ENCODE results near the gene HES4.
"Not testable (repeated sequence)": the region's sequence is repeated elsewhere in the genome, so short reads cannot be mapped to it uniquely, and the experiment has no call there.

The HES4 gene

GRCh38 chr1:981491-981954 is 18.4 kb downstream of the HES4 start:
- H3K27ac ChIP-seq: no peak overlapping the region
- TF ChIP-seq CTCF (conservative IDR thresholded peaks at IDR 0.05) (no peak), ZFX (IDR thresholded peaks at IDR 0.05) (no peak)

GRCh38 chr1:980602-981395 is 19.1 kb downstream of the HES4 start:
- no peak overlapping the region for H3K27ac ChIP-seq
- TF ChIP-seq CTCF (conservative IDR thresholded peaks at IDR 0.05) (no peak), ZFX (IDR thresholded peaks at IDR 0.05) (no peak)

- TF ChIP-seq CTCF (conservative IDR thresholded peaks at IDR 0.05) (no peak), ZFX (IDR thresholded peaks at IDR 0.05) (no peak)
- H3K27ac ChIP-seq: no peak overlapping the region
Observed at GRCh38 chr1:980137-980571, 19.7 kb downstream of the HES4 start.

- no peak overlapping the region for H3K27ac ChIP-seq
Observed at GRCh38 chr1:979744-980072, 20.2 kb downstream of the HES4 start.

GRCh38 chr1:978835-979743 is 20.8 kb downstream of the HES4 start:
- no peak for TF ChIP-seq ZFX (IDR thresholded peaks at IDR 0.05)
- TF ChIP-seq CTCF (conservative IDR thresholded peaks at IDR 0.05): no peak
- H3K27ac ChIP-seq: no peak overlapping the region

More at GRCh38 chr1:979744-980072, 20.2 kb downstream of the HES4 start:
- TF ChIP-seq ZFX (IDR thresholded peaks at IDR 0.05): no peak
- no peak for TF ChIP-seq CTCF (conservative IDR thresholded peaks at IDR 0.05)

- H3K27ac ChIP-seq: no peak overlapping the region
- TF ChIP-seq ZFX (IDR thresholded peaks at IDR 0.05): no peak
Observed at GRCh38 chr1:978069-978834, 21.6 kb downstream of the HES4 start.

GRCh38 chr1:976791-977190 is 23.1 kb downstream of the HES4 start:
- not testable (repeated sequence) for H3K27ac ChIP-seq
